Measurements from ENCODE around the gene SNAPC5.
"Not testable (repeated sequence)": the region's sequence is repeated elsewhere in the genome, so short reads cannot be mapped to it uniquely, and the experiment has no call there.

Gene SNAPC5

GRCh38 chr15:66497502-66498455 lies at the start of gene SNAPC5:
TSS of gene SNAPC5 (minus strand) at chr15:66497762. CDS start at chr15:66497731, 31 bp downstream.
- peak; percentile 95 for DNase-seq (ENCODE audit: low spot score)

- DNase-seq (ENCODE audit: low spot score) = no peak
Measured at GRCh38 chr15:66545255-66545654, 47.7 kb upstream of the SNAPC5 start.

GRCh38 chr15:66542896-66543295 lies 45.3 kb upstream of the SNAPC5 start:
- DNase-seq (ENCODE audit: low spot score) = no peak

GRCh38 chr15:66535056-66535455 lies 37.5 kb upstream of the SNAPC5 start:
- DNase-seq (ENCODE audit: low spot score) = no peak

GRCh38 chr15:66524838-66525237 lies 27.3 kb upstream of the SNAPC5 start:
- DNase-seq (ENCODE audit: low spot score) = no peak

GRCh38 chr15:66523926-66524325 lies 26.4 kb upstream of the SNAPC5 start:
- no peak for DNase-seq (ENCODE audit: low spot score)

GRCh38 chr15:66515901-66516322 lies 18.4 kb upstream of the SNAPC5 start:
- no peak for DNase-seq (ENCODE audit: low spot score)

- DNase-seq (ENCODE audit: low spot score) = no peak
Measured at GRCh38 chr15:66514586-66514985, 17.0 kb upstream of the SNAPC5 start.

- no peak for DNase-seq (ENCODE audit: low spot score)
Measured at GRCh38 chr15:66508293-66508883, 10.8 kb upstream of the SNAPC5 start.

GRCh38 chr15:66505818-66506217 lies 8.3 kb upstream of the SNAPC5 start:
- DNase-seq (ENCODE audit: low spot score) = no peak

- no peak for DNase-seq (ENCODE audit: low spot score)
Measured at GRCh38 chr15:66505430-66505811, 7.9 kb upstream of the SNAPC5 start.

- peak; percentile 80 for DNase-seq (ENCODE audit: low spot score)
Measured at GRCh38 chr15:66504563-66505429, 7.2 kb upstream of the SNAPC5 start, which contains the start of the genes RPL4 and ZWILCH. TSS of gene RPL4 (minus strand) at chr15:66504855. CDS start at chr15:66504790, 65 bp downstream. TSS of gene ZWILCH (plus strand) at chr15:66505326. CDS start at chr15:66505339, 13 bp downstream.

GRCh38 chr15:66503780-66504562 lies 6.4 kb upstream of the SNAPC5 start:
- DNase-seq (ENCODE audit: low spot score) = no peak

- DNase-seq (ENCODE audit: low spot score) = not testable (repeated sequence)
Measured at GRCh38 chr15:66503041-66503648, 5.6 kb upstream of the SNAPC5 start.

GRCh38 chr15:66502491-66502890 lies 4.9 kb upstream of the SNAPC5 start:
- no peak for DNase-seq (ENCODE audit: low spot score)

GRCh38 chr15:66500346-66500745 lies 2.8 kb upstream of the SNAPC5 start:
- DNase-seq (ENCODE audit: low spot score) = not testable (repeated sequence)

- DNase-seq (ENCODE audit: low spot score) = peak; percentile 26
Measured at GRCh38 chr15:66498501-66499386, 1.2 kb upstream of the SNAPC5 start.

GRCh38 chr15:66496951-66497501 lies 536 bp downstream of the SNAPC5 start:
- peak; percentile 10 for DNase-seq (ENCODE audit: low spot score)

GRCh38 chr15:66494262-66494661 lies 3.3 kb downstream of the SNAPC5 start:
- no peak for DNase-seq (ENCODE audit: low spot score)
